GM10847 (cell line): Measurements from ENCODE around the gene ISG20.

Source experiments
- POLR2A ChIP-seq: IDR thresholded peaks from 2 replicates; pipeline ENCODE4 v1.6.1; 2011; ENCODE audit not compliant: insufficient read length; ENCODE audit errors: extremely low read depth

Gene ISG20

GRCh38 chr15:88704791-88705768 is 66.3 kb downstream of the ISG20 start:
- TF ChIP-seq POLR2A = no peak

GRCh38 chr15:88705769-88706165 is 67.0 kb downstream of the ISG20 start:
- TF ChIP-seq POLR2A = no peak
